Jurkat, Clone E6-1 (cell line): ENCODE measurements around the gene CELF4.

ENCODE experiments used
- DNase-seq: peaks from one replicate; pipeline ENCODE4 v3.0.0-alpha.2; 2011; ENCODE audit warnings: low read depth, low spot score
- H3K4me3 ChIP-seq: 2 replicates; pipeline ENCODE4 v1.5.1; 2011; ENCODE audit warnings: mild to moderate bottlenecking, low read length, control low read depth, moderate library complexity

CELF4 gene

DNA sequence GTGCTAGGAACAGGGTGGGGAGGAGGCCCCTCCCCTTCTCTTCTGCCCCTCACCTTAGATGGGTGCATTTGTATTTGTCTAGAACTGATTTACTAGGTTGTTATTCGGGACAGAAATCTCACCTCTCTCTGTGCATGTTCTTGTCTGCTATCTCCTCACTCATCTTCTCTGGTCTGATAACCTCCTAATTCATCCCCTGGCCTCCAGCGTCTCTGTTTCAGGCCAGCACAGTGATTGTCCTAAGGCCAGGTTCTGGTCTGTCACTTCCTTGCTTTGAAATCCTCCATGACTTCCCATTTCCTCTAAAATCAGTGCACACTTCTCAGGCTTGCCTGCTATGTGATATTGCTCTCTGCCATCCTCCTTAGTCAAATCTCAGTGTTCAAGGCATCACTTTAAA is 58.4 kb downstream of the CELF4 start:
- no peak for DNase-seq
- H3K4me3 ChIP-seq = no peak overlapping the region

DNA sequence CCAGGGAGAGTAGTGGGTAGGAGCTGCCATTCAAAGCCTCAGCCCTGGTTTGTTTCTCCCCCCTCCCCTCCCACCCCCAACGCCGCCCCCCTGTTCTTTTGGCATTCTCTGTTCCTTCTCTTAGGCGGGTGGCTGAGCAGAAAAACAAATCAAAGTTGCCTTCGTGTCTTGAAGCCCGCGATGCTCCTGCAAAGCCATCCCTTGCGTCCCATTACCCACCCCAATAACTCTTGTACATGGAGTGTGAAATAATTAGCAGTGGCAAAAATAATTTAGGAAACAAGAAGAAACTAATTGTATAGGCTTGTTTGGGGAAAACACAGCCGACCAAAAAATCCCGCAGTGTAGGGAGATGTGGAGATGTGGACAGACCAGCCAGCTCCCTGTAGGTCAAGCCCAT is 59.6 kb downstream of the CELF4 start:
- DNase-seq = no peak
- H3K4me3 ChIP-seq = no peak overlapping the region

DNA sequence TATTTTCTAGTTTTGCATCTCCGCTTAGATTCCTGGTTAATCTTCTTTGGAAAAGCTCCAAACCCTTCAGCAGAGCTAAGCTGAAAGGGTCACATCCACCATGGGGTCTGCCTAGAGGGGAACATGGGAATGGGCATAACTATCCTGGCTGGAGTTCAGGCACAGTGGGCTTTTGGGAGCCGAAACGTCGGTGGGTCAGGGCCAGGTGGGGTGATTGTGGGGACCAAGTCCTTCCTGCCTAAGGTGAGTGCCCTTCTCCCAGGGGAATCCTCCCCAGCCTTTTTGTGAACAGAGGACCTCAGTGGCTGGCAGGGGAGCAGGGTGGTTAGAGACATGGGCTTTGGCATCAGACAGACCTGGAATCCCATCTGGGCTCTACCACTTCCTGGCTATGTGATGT is 60.3 kb downstream of the CELF4 start:
- DNase-seq = no peak
- no peak overlapping the region for H3K4me3 ChIP-seq

DNA sequence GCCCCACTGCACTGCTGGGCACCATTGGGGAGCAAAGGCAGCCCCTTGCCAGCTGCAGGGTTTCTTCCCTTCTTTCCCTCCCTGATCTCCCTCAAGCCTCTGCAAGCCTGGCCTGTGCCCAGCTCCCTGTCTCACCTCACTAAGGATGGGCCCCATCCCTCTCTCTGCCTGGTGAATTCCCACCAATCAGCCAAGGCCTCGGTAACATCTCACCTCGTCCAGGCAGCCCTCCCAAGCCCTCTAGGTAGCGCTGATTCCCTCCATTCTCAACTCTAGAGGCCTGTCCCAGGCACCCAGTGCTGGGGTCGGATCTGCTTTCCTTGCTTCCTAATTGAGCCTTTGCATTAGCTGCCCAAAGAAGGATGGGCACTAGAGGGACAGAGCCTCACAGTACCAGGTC is 63.0 kb downstream of the CELF4 start:
- DNase-seq = no peak

DNA sequence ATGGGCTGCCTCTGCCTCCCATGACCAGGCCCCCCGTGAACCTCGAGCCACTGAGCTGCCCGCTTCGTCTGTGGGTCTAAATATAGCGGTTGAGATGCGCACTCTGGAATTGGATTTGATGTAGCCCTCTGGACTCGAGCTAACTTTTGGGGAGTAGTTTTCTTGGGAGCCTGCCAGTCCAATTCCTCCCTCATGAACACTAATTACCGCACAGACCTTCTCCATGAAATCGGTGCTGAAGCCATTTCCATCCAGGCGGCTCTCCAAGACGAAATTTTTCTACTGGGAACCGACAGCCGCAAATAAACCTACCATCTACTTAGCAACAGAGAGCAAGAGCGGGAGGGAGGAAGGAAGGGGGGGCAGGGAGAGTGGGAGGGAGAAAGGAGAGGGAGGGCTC is 63.6 kb downstream of the CELF4 start:
- no peak overlapping the region for H3K4me3 ChIP-seq
- no peak for DNase-seq

More for the DNA sequence above, 63.0 kb downstream of the CELF4 start:
- no peak overlapping the region for H3K4me3 ChIP-seq

DNA sequence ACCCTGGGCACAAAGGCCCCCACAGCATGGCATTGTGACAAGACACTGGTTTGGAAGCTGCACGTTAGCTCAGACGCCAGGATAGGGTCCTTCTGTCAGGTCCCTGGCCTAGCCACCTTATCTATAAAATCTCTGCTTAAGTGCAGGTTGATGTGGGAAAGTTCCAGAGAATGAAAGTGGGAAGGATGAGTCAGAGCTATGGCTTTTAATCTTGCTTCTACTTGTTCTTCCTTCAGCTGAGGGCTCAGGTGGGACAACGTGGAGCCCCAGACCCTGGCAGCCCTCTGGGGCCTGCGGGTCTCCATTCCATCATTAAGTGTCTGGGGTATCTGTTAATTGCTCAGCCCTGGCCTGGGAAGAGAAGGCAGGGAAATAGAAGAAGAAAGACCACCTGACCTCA is 64.5 kb downstream of the CELF4 start:
- no peak for DNase-seq
- H3K4me3 ChIP-seq = no peak overlapping the region

DNA sequence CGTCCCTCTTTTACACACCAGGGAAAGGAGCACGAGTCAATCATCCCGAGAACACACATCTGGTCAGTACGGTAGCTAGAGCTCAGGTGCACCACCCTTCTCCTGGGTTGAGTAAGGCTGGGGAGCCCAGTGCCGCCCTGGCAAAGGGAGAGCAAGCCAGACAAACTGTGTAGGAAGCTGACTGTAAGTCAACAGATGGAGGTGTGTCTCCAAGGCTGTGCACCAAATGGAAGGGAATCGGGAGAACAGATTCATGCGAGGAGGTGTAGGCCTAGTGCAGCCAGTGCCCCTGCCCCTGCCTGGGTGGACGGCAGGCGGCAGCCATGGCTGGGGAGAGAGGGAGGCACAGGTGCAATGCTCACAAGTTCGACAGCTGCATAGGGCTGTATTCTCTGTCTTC is 65.7 kb downstream of the CELF4 start:
- DNase-seq = no peak
- H3K4me3 ChIP-seq = no peak overlapping the region

DNA sequence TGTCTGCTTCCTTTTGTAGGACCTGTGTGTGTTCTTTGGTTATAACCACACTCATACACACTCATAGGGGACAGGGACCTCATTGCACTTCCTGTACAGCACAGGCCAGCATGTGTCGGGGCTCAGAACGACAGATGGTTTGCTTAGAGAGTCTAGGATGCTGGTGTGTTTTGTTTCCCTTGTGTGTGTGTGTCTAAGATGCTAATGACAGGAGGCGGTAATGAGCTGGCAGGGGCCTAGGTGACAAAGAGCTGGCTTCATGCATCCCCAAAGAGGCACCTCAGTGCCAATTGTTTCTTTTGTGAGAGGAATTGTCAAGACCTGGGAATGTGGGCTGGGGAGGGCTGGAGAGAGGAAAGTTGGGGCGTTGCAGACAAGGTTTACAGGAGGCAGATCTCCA is 66.6 kb downstream of the CELF4 start:
- no peak overlapping the region for H3K4me3 ChIP-seq
- peak; percentile 19 for DNase-seq

DNA sequence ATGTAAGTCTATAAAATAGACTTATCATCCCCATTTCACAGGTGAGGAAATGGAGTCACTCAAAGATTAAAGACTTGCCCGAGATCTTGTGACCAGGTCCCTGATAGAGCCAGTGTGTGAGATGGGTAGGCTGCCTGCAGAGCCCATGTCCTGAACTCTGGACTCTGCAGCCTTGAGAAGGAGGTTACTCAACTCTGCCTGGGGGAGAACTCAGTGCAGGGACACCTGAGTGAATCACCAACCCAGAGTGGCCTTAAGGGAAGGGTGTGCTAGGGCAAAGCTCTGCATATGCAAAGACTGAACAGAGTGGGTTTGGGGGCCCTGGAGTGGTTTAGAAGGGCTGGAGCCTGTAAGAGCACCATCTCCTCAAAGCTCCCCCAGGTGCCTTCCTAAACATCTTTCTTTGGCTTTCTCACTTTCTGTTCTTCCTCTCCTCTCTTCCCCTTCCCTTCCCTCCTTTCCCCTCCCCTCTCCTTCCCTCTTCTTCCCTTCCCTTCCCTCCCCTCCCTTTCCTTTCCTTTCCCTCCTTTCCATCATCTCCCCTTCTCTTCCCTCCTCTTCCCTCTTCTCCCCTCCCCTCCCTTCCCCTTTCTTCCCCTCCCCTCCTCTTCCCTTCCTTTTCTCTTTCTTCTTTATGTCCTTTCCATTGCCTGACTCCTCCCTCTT is 67.6 kb downstream of the CELF4 start:
- no peak for DNase-seq
- no peak overlapping the region for H3K4me3 ChIP-seq

DNA sequence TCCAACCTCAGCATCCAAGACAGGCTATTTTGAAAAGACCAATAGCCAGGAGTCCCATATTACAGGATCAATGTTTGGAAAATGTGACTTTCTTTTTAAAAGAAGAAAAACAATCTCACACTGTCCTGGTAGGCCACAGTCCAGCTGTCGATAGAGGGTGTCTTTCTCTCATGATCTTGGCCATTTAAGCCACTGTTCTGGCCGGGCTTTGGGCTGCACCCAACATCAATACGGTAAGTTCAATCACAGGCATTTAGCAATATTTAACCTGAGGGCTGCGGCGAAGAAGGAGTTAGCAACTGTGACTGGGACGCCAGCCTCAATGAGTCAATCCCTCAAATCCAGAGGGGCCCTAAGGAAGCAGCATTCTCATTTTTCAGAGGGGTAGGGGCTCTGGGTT is 69.0 kb downstream of the CELF4 start:
- H3K4me3 ChIP-seq = no peak overlapping the region
- DNase-seq = no peak

DNA sequence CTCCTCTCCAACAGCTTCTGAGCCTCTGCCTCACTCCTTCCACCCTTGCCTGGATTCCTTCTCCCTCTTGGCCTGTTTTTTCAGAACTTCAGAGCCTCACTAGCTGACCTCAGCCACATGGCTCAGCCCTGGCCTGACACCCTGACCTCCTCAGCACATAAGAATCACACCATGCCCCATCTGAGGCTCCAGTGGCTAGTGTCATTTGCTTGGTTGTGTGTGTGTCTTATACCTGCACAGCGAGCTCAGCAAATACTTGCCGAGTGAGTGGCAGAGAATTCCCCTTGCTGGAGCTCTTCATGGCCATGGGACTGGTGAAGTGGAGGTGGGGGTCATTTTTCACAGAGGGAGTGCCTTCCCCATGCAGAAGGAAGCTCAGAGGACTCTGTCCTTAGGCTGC is 70.2 kb downstream of the CELF4 start:
- H3K4me3 ChIP-seq = no peak overlapping the region
- DNase-seq = no peak

DNA sequence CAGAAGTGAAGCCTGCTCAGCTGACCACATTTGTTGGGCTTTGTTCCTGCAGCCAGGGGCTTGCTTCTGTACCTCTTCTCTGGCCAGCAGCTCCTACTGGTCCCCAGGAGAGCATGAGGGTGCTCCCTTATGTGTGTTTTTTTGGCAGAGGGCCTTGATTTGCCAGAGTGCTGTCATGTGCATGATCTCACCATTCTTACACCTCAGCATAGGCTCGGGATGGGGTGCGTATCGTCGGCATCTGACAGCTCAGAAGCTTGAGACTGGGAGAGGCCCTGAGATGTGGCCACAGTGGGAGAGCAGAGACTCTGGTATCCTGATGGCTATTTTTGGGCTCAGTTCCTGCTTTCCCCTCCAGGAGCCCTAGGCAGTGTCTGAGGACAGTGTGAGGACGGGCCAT is 71.2 kb downstream of the CELF4 start:
- no peak for DNase-seq
- H3K4me3 ChIP-seq = no peak overlapping the region

DNA sequence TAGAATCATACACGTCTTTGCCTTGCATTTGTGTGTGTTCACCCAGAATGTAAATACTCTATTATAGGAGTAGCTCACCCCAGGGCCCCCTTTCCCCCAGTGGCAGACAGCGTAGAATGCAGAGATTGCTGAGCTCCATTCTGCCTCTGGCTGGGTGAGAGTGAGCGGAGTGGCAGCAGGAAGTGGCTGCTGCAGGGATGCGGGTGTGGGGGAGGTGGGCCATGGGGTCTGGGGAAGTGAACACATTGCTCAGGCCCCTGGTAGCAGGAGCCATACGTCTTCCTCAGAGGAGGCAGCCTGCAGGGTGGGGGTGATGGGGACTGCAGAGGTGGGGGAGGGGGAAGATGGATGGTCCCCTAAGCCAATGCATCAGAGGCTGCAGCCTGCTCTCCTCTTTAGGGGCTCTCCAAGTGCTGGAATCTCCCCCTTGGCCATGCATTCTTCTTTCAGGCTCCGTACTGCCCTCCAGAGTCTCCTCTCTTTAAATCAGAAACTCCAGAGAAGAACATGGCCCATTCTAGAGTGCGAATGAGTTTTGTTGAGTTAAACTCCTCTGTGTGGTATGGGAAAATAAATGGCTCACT is 72.2 kb downstream of the CELF4 start:
- DNase-seq = peak; percentile 31
- H3K4me3 ChIP-seq = no peak overlapping the region

DNA sequence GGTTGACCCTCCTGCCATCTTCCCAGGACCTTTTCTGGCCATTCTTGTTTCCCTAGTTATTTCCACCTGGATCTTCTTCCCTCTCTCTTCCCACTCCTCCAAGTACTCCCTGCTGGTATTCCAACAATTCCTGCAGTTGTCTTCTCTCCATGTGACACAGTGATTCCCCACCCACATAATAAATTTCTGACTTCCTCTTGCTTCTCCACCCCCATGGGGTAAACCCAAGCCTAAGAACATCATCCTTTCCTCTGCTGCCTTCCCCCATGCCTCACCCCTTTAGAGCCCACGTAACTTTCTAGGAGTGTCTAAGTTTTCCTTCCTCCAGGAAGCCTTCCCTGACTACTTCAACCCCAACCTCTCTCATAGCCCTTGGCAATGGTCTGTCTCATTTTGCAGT is 72.6 kb downstream of the CELF4 start:
- DNase-seq = no peak
- no peak overlapping the region for H3K4me3 ChIP-seq

DNA sequence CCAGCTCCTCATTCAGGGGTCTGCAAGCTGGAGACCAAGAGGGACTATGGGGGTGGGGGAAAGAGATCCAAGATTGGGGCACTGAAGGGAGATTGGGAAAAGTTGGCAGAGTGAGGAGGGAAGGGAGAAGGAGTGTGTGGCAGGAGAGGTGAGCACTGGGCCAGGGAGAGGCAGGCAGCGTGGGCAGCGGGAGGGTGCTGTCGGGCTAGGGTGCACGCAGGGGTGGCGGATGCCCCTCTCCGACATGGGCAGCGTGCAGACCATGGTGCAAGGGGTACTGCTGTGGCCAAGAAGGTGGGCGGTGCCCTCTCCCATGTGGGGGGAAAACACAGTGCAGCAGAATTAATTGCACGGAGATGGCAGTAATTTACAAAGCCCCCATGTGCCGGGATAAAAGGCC is 74.1 kb downstream of the CELF4 start:
- H3K4me3 ChIP-seq = no peak overlapping the region
- no peak for DNase-seq

DNA sequence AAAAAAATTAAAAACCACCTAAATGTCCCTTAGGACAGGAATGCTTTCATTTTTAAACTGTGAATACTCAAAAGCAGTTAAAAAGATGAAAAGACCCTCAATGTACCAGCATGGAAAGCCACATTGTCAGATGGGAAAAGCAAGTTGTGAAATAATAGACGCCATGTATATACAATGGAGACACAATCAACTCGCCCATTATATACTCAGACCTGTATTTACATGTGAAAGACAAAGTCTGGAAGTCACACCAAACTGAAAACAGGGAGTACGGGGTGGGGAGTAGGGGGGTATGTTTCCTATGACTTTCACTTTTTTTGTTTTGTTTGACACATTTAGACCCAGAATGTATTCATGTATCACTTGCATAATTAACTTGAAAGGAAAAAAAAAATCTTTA is 75.6 kb downstream of the CELF4 start:
- DNase-seq = no peak
- no peak overlapping the region for H3K4me3 ChIP-seq

DNA sequence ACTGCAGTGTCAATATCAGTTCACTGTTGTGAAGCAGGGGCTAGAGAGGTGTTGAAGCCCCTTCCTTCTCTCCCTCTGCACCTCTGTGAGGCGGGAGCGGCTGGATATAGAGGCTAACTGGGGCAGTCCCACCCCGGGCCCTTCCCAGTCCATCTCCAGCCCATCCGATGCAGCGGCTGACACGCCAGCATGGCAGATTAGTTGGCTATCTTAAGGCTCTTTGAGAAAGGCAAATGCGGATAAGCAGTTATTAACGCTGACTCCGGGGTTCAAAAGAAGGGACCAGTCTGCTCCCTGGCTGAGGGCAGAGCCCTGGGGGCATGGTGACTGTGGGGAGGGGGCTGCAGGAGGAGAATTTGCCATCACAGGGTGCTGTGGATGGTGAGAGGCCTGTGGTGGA is 76.6 kb downstream of the CELF4 start:
- H3K4me3 ChIP-seq = no peak overlapping the region

DNA sequence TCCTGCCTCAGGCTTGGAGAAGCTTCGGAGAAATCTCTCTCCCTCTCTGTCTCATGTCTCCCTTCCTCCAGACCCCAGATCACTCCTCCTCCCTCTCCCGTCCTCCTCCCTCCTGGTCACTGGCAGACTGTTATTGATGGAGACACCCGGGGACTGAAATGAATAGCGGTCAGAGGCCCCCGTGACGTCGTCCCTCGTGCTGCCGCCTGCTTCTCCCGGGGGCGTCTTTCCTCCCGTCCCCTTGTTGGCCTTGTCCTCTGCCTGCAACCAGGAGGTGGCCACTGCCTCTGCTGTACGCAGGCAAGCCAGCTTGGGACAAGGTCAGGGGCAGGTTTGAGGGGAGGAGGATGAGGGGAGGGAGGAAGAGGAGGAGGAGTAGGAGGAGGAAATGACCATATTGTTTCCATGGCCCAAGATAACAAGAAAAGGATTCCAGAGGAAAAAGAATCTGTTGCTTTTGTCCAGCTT is 78.2 kb downstream of the CELF4 start:
- no peak for DNase-seq
- no peak overlapping the region for H3K4me3 ChIP-seq

More for the DNA sequence above, 76.6 kb downstream of the CELF4 start:
- DNase-seq = no peak

DNA sequence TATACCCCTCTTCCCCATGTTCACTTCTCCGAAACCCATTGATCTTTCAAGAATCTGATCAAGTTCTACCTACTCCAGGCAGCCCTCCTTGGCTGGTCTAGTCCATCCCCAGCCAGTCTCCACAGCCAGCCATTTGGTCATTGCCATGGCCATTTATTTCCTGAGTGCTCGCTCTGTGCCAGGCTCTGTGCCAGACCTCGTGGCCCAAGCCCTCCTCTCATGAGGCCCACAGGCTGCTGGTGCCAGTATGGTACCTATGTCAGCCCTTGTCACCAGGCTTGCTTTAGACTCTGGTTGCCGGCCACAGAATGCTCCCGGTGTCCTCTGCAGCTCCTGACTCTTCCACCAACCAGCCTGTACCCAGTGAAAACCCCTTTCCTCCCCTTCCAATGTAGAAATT is 78.8 kb downstream of the CELF4 start:
- H3K4me3 ChIP-seq = no peak overlapping the region
- DNase-seq = no peak

DNA sequence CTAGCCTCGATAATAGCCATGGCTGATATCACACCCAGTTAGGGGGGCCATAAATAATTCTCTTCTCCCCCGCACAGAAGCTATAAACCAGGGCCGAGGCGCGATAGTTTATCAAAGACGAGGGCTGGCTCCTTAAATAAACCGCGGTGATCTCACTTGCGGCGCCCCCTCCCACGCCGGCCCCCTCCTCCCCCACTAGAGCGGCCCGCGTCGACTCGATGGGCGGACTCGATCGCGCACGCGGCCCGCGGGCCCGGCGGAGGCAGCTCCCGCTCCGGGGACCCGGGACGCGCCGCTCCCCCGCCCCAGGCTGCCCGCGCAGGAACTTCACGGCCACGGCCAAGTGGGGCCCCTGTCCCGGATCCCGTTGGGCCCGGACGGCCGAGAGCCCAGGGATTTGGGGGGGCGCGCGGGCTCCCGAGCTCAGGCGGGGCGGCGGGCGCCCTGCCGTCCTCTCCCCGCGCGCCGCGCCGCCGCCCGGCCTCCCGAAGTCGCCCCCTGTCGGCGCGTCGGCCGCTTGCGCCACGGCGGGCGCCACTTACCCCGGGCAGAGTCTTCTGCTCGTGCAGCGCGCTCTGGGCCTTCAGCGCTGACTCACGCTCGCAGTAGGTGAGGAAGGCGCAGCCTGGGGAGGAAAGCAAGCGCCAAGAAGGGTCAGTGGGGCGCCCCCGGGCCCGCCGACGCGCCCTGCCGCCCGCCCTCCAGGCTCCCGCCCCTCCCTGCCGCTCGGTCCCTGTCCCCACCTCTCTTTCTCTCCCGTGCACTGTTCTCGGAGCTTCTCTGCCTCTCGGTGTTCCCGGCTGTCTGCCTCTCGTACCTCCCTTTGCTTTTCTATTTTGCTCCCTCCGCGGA is 80.4 kb downstream of the CELF4 start:
- DNase-seq = no peak
- no peak overlapping the region for H3K4me3 ChIP-seq
